ENCODE measurements around the gene USO1.

DNA sequence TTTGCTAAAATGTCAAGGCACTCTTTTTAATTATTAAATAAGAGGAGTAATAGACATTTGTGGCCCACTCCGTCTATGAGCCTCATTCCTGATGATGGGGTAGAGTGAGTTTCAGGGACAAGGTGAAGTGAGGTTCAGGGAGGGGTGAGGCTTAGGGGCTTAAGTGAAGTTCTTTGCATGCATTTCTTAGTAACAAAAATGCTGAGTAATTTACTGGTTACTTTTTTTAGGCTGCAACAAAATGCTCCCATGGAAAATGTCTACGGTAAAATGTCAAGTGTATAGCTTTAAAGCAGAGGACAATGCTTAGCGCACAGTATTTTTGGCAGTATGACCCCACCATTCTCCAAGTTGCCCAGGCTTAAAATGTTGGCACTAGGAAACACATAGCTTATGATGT is 2.0 kb upstream of the USO1 start:
- TF ChIP-seq, protein P1, sequence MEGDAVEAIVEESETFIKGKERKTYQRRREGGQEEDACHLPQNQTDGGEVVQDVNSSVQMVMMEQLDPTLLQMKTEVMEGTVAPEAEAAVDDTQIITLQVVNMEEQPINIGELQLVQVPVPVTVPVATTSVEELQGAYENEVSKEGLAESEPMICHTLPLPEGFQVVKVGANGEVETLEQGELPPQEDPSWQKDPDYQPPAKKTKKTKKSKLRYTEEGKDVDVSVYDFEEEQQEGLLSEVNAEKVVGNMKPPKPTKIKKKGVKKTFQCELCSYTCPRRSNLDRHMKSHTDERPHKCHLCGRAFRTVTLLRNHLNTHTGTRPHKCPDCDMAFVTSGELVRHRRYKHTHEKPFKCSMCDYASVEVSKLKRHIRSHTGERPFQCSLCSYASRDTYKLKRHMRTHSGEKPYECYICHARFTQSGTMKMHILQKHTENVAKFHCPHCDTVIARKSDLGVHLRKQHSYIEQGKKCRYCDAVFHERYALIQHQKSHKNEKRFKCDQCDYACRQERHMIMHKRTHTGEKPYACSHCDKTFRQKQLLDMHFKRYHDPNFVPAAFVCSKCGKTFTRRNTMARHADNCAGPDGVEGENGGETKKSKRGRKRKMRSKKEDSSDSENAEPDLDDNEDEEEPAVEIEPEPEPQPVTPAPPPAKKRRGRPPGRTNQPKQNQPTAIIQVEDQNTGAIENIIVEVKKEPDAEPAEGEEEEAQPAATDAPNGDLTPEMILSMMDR (conservative IDR thresholded peaks at IDR 0.05 in 1 of 2, IDR thresholded peaks at IDR 0.05 in 1 of 2; ENCODE audit: extremely low read depth in 1 of 2, insufficient read depth in 1 of 2, low read depth in 1 of 2, low read length in 2 of 2): no peak
- TF ChIP-seq EZH2 (IDR thresholded peaks at IDR 0.05; ENCODE audit: borderline replicate concordance, low read length): no peak
